ENCODE data around the gene DXO. TPM values are rescaled to one million over a fixed set of nuclear protein-coding genes. Genes with fewer than 3 reads are reported as not detected.
"Not testable (repeated sequence)": the region's sequence is repeated elsewhere in the genome, so short reads cannot be mapped to it uniquely, and the experiment has no call there.

Gene DXO
- polyA plus RNA-seq, 1 donor (not counting 4 experiments of a cell fraction or from before 2014, with no cell fraction given): 7.0 TPM

- H3K9ac ChIP-seq (ENCODE audit: control insufficient read depth, extremely low read depth, insufficient read depth, low read length); H3K9me3 ChIP-seq (ENCODE audit: control insufficient read depth, low read depth, low read length); H3K36me3 ChIP-seq (ENCODE audit: control insufficient read depth in 2 of 2, extremely low read depth in 1 of 2, insufficient read depth in 2 of 2, low read length in 2 of 2); H3K4me1 ChIP-seq (ENCODE audit: control insufficient read depth, extremely low read depth, insufficient read depth, low read length); dilution Hi-C loops (cut with MboI; ENCODE audit: extremely low pct_ligation_motif_present, low sequenced_read_pairs); FAIRE-seq; H4K20me1 ChIP-seq (ENCODE audit: control insufficient read depth, extremely low read depth, insufficient read depth, low read length); H2AFZ ChIP-seq (ENCODE audit: control insufficient read depth, low read length); H3K4me3 ChIP-seq (ENCODE audit: control insufficient read depth in 2 of 3, extremely low read depth in 1 of 3, insufficient read depth in 2 of 3, low read depth in 1 of 3, low read length in 3 of 3); H3K4me2 ChIP-seq (ENCODE audit: control insufficient read depth, extremely low read depth, insufficient read depth, low read depth, low read length); H3K79me2 ChIP-seq (ENCODE audit: control insufficient read depth, insufficient read depth, low read length); H3K9me1 ChIP-seq (ENCODE audit: control insufficient read depth, extremely low read depth, insufficient read depth, low read length); DNase-seq (ENCODE audit: low read depth, low spot score); H3K27ac ChIP-seq (ENCODE audit: control insufficient read depth, insufficient read depth, low read length); H3K27me3 ChIP-seq (ENCODE audit: control insufficient read depth, extremely low read depth, insufficient read depth, low read length): not testable (repeated sequence)
Measured at GRCh38 chr6:32010856-32011530, 39.1 kb upstream of the DXO start.

GRCh38 chr6:32009537-32009936 is 37.6 kb upstream of the DXO start:
- H3K9me3 ChIP-seq (ENCODE audit: control insufficient read depth, low read depth, low read length); H3K79me2 ChIP-seq (ENCODE audit: control insufficient read depth, insufficient read depth, low read length); H4K20me1 ChIP-seq (ENCODE audit: control insufficient read depth, extremely low read depth, insufficient read depth, low read length); dilution Hi-C loops (cut with MboI; ENCODE audit: extremely low pct_ligation_motif_present, low sequenced_read_pairs); FAIRE-seq; H3K9me1 ChIP-seq (ENCODE audit: control insufficient read depth, extremely low read depth, insufficient read depth, low read length); DNase-seq (ENCODE audit: low read depth, low spot score); H3K27me3 ChIP-seq (ENCODE audit: control insufficient read depth, extremely low read depth, insufficient read depth, low read length); H3K4me1 ChIP-seq (ENCODE audit: control insufficient read depth, extremely low read depth, insufficient read depth, low read length); H2AFZ ChIP-seq (ENCODE audit: control insufficient read depth, low read length); H3K4me2 ChIP-seq (ENCODE audit: control insufficient read depth, extremely low read depth, insufficient read depth, low read depth, low read length); H3K36me3 ChIP-seq (ENCODE audit: control insufficient read depth in 2 of 2, extremely low read depth in 1 of 2, insufficient read depth in 2 of 2, low read length in 2 of 2); H3K4me3 ChIP-seq (ENCODE audit: control insufficient read depth in 2 of 3, extremely low read depth in 1 of 3, insufficient read depth in 2 of 3, low read depth in 1 of 3, low read length in 3 of 3); H3K9ac ChIP-seq (ENCODE audit: control insufficient read depth, extremely low read depth, insufficient read depth, low read length); H3K27ac ChIP-seq (ENCODE audit: control insufficient read depth, insufficient read depth, low read length): not testable (repeated sequence)

DNA sequence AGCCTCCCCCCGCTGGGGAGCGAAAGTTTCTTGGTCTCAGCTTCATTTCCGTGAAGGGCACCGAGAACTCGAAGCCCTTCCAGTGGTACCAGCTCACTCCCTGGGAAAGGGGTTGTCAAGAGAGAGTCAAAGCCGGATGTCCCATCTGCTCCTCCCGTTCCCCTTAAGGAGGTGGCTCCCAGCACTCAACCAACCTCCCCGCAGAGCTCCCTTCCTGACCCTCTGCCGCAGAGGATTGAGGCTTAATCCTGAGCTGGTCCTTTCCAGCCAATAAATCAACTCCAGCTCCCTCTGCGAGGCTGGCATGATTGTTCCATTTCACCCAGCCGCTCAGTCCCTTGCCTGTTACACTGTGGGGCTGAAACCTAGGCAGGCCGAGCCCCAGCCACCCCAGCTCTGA is 36.7 kb upstream of the DXO start:
- H3K9me1 ChIP-seq (ENCODE audit: control insufficient read depth, extremely low read depth, insufficient read depth, low read length); H3K79me2 ChIP-seq (ENCODE audit: control insufficient read depth, insufficient read depth, low read length); DNase-seq (ENCODE audit: low read depth, low spot score); H3K4me1 ChIP-seq (ENCODE audit: control insufficient read depth, extremely low read depth, insufficient read depth, low read length); H3K27ac ChIP-seq (ENCODE audit: control insufficient read depth, insufficient read depth, low read length); dilution Hi-C loops (cut with MboI; ENCODE audit: extremely low pct_ligation_motif_present, low sequenced_read_pairs); H3K36me3 ChIP-seq (ENCODE audit: control insufficient read depth in 2 of 2, extremely low read depth in 1 of 2, insufficient read depth in 2 of 2, low read length in 2 of 2); H2AFZ ChIP-seq (ENCODE audit: control insufficient read depth, low read length); H3K9ac ChIP-seq (ENCODE audit: control insufficient read depth, extremely low read depth, insufficient read depth, low read length); H4K20me1 ChIP-seq (ENCODE audit: control insufficient read depth, extremely low read depth, insufficient read depth, low read length); H3K4me3 ChIP-seq (ENCODE audit: control insufficient read depth in 2 of 3, extremely low read depth in 1 of 3, insufficient read depth in 2 of 3, low read depth in 1 of 3, low read length in 3 of 3); H3K9me3 ChIP-seq (ENCODE audit: control insufficient read depth, low read depth, low read length); H3K27me3 ChIP-seq (ENCODE audit: control insufficient read depth, extremely low read depth, insufficient read depth, low read length); H3K4me2 ChIP-seq (ENCODE audit: control insufficient read depth, extremely low read depth, insufficient read depth, low read depth, low read length); FAIRE-seq: not testable (repeated sequence)

DNA sequence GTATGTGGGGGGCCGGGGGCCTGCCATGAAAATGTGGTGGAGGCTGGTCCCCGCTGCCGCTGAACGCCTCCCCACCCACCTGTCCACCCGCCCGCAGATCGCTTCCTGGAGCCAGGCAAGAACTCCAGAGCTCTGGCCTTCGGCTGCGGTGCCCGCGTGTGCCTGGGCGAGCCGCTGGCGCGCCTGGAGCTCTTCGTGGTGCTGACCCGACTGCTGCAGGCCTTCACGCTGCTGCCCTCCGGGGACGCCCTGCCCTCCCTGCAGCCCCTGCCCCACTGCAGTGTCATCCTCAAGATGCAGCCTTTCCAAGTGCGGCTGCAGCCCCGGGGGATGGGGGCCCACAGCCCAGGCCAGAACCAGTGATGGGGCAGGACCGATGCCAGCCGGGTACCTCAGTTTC is 36.1 kb upstream of the DXO start:
- H3K9ac ChIP-seq (ENCODE audit: control insufficient read depth, extremely low read depth, insufficient read depth, low read length); H3K36me3 ChIP-seq (ENCODE audit: control insufficient read depth in 2 of 2, extremely low read depth in 1 of 2, insufficient read depth in 2 of 2, low read length in 2 of 2); FAIRE-seq; H3K4me3 ChIP-seq (ENCODE audit: control insufficient read depth in 2 of 3, extremely low read depth in 1 of 3, insufficient read depth in 2 of 3, low read depth in 1 of 3, low read length in 3 of 3); H2AFZ ChIP-seq (ENCODE audit: control insufficient read depth, low read length); H3K9me1 ChIP-seq (ENCODE audit: control insufficient read depth, extremely low read depth, insufficient read depth, low read length); H3K79me2 ChIP-seq (ENCODE audit: control insufficient read depth, insufficient read depth, low read length); dilution Hi-C loops (cut with MboI; ENCODE audit: extremely low pct_ligation_motif_present, low sequenced_read_pairs); H3K4me2 ChIP-seq (ENCODE audit: control insufficient read depth, extremely low read depth, insufficient read depth, low read depth, low read length); H3K4me1 ChIP-seq (ENCODE audit: control insufficient read depth, extremely low read depth, insufficient read depth, low read length); H4K20me1 ChIP-seq (ENCODE audit: control insufficient read depth, extremely low read depth, insufficient read depth, low read length); H3K27ac ChIP-seq (ENCODE audit: control insufficient read depth, insufficient read depth, low read length); DNase-seq (ENCODE audit: low read depth, low spot score); H3K9me3 ChIP-seq (ENCODE audit: control insufficient read depth, low read depth, low read length); H3K27me3 ChIP-seq (ENCODE audit: control insufficient read depth, extremely low read depth, insufficient read depth, low read length): not testable (repeated sequence)

DNA sequence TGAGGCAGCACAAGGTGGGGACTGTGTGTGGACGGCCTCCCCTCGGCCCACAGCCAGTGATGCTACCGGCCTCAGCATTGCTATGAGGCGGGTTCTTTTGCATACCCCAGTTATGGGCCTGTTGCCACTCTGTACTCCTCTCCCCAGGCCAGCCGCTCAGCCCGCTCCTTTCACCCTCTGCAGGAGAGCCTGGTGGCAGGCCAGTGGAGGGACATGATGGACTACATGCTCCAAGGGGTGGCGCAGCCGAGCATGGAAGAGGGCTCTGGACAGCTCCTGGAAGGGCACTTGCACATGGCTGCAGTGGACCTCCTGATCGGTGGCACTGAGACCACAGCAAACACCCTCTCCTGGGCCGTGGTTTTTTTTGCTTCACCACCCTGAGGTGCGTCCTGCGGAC is 35.1 kb upstream of the DXO start:
- H3K27me3 ChIP-seq (ENCODE audit: control insufficient read depth, extremely low read depth, insufficient read depth, low read length); dilution Hi-C loops (cut with MboI; ENCODE audit: extremely low pct_ligation_motif_present, low sequenced_read_pairs); H3K79me2 ChIP-seq (ENCODE audit: control insufficient read depth, insufficient read depth, low read length); H3K9me1 ChIP-seq (ENCODE audit: control insufficient read depth, extremely low read depth, insufficient read depth, low read length); H3K4me2 ChIP-seq (ENCODE audit: control insufficient read depth, extremely low read depth, insufficient read depth, low read depth, low read length); H2AFZ ChIP-seq (ENCODE audit: control insufficient read depth, low read length); H3K36me3 ChIP-seq (ENCODE audit: control insufficient read depth in 2 of 2, extremely low read depth in 1 of 2, insufficient read depth in 2 of 2, low read length in 2 of 2); H3K27ac ChIP-seq (ENCODE audit: control insufficient read depth, insufficient read depth, low read length); H3K9me3 ChIP-seq (ENCODE audit: control insufficient read depth, low read depth, low read length); H3K4me1 ChIP-seq (ENCODE audit: control insufficient read depth, extremely low read depth, insufficient read depth, low read length); FAIRE-seq; H3K9ac ChIP-seq (ENCODE audit: control insufficient read depth, extremely low read depth, insufficient read depth, low read length); H3K4me3 ChIP-seq (ENCODE audit: control insufficient read depth in 2 of 3, extremely low read depth in 1 of 3, insufficient read depth in 2 of 3, low read depth in 1 of 3, low read length in 3 of 3); DNase-seq (ENCODE audit: low read depth, low spot score); H4K20me1 ChIP-seq (ENCODE audit: control insufficient read depth, extremely low read depth, insufficient read depth, low read length): not testable (repeated sequence)

All from keratinocyte (primary cell).